Keratinocyte (primary cell): ENCODE data around the gene WNT7A. TPM values are rescaled to one million over a fixed set of nuclear protein-coding genes. Genes with fewer than 3 reads are reported as not detected.

Source experiments
- DNase-seq: peaks from one replicate; pipeline ENCODE4 v3.0.0-alpha.2; 2011; ENCODE audit warnings: low read depth, missing footprints, low spot score
- FAIRE-seq: peaks from 2 replicates; lab custom pipeline; 2011; peaks lifted over from hg19 to GRCh38; lab: Jason Lieb, UNC
- H2AFZ ChIP-seq: 2 replicates; pipeline ENCODE4 v1.6.0; 2012; ENCODE audit warnings: low read length, control low read depth, inconsistent platforms; ENCODE audit not compliant: control insufficient read depth
- H3K27ac ChIP-seq: 2 replicates; pipeline ENCODE4 v1.5.1; 2011; ENCODE audit warnings: low read length; ENCODE audit not compliant: control insufficient read depth, insufficient read depth
- H3K27me3 ChIP-seq: 3 replicates; pipeline ENCODE4 v1.6.0; 2011; ENCODE audit warnings: low read length; ENCODE audit not compliant: control insufficient read depth, insufficient read depth; ENCODE audit errors: extremely low read depth
- H3K36me3 ChIP-seq, 2 experiments: 2 replicates in 1 of 2; 3 replicates in 1 of 2; pipeline ENCODE4 v1.5.1; 2011; ENCODE audit warnings: low read length in 2 of 2, mild to moderate bottlenecking in 1 of 2; ENCODE audit not compliant: control insufficient read depth in 2 of 2, insufficient read depth in 2 of 2; ENCODE audit errors: extremely low read depth in 1 of 2
- H3K4me1 ChIP-seq: 3 replicates; pipeline ENCODE4 v1.5.1; 2011; ENCODE audit warnings: low read length; ENCODE audit not compliant: control insufficient read depth, insufficient read depth; ENCODE audit errors: extremely low read depth
- H3K4me2 ChIP-seq: 3 replicates; pipeline ENCODE4 v1.6.0; 2011; ENCODE audit warnings: low read depth, low read length; ENCODE audit not compliant: control insufficient read depth, insufficient read depth; ENCODE audit errors: extremely low read depth
- H3K4me3 ChIP-seq, 3 experiments: fragments of 200-600 bp in 1 of 3; sonication (generic) in 1 of 3; 2 replicates in 2 of 3; 3 replicates in 1 of 3; pipeline ENCODE4 v1.5.1; 2011 to 2016; ENCODE audit warnings: low read length in 3 of 3, mild to moderate bottlenecking in 3 of 3, control low read depth in 2 of 3, inconsistent platforms in 1 of 3, low read depth in 1 of 3, mixed read lengths in 1 of 3, mixed run types in 1 of 3, moderate library complexity in 1 of 3; ENCODE audit not compliant: control insufficient read depth in 2 of 3, insufficient read depth in 2 of 3; ENCODE audit errors: extremely low read depth in 1 of 3
- H3K79me2 ChIP-seq: 2 replicates; pipeline ENCODE4 v1.6.0; 2012; ENCODE audit warnings: low read length; ENCODE audit not compliant: control insufficient read depth, insufficient read depth
- H3K9ac ChIP-seq: 3 replicates; pipeline ENCODE4 v1.6.0; 2011; ENCODE audit warnings: low read length; ENCODE audit not compliant: control insufficient read depth, insufficient read depth; ENCODE audit errors: extremely low read depth
- H3K9me1 ChIP-seq: 3 replicates; pipeline ENCODE4 v1.6.0; 2011; ENCODE audit warnings: low read length; ENCODE audit not compliant: control insufficient read depth, insufficient read depth; ENCODE audit errors: extremely low read depth
- H3K9me3 ChIP-seq: 2 replicates; pipeline ENCODE4 v1.5.1; 2012; ENCODE audit warnings: low read depth, low read length; ENCODE audit not compliant: control insufficient read depth
- H4K20me1 ChIP-seq: 3 replicates; pipeline ENCODE4 v1.6.0; 2011; ENCODE audit warnings: low read length; ENCODE audit not compliant: control insufficient read depth, insufficient read depth; ENCODE audit errors: extremely low read depth
- CTCF ChIP-seq, 3 experiments: IDR thresholded peaks in 1 of 3; conservative IDR thresholded peaks in 1 of 3; optimal IDR thresholded peaks in 1 of 3; 2 replicates in 2 of 3; 3 replicates in 1 of 3; pipeline versions ENCODE3 to v1.5.1; 2011; ENCODE audit warnings: low read length in 3 of 3, mild to moderate bottlenecking in 3 of 3, moderate library complexity in 2 of 3, control low read depth in 1 of 3, inconsistent platforms in 1 of 3; ENCODE audit not compliant: insufficient read depth in 2 of 3; ENCODE audit errors: extremely low read depth in 1 of 3
- EZH2 ChIP-seq: IDR thresholded peaks from one replicate; pipeline ENCODE4 v1.6.1; 2012; ENCODE audit warnings: inconsistent platforms, mild to moderate bottlenecking, low read length, moderate library complexity
- dilution Hi-C: fragments of 300-500 bp; cut with MboI; formaldehyde crosslinking; loops from one replicate; pipeline ENCODE4 v1.7.0; 2020; ENCODE audit warnings: low sequenced_read_pairs; ENCODE audit not compliant: extremely low pct_ligation_motif_present
- polyA plus RNA-seq, 5 experiments: library from polyadenylated mRNA; depleted of rRNA in 3 of 5; stranded (reverse) in 3 of 5; stranded (forward) in 1 of 5; unstranded in 1 of 5; fragments of >200 nt; gene quantifications; 1 replicate in 1 of 5; 2 replicates in 3 of 5; 3 replicates in 1 of 5; pipeline versions ENCODE4 v1.2.1 to v1.2.3, GENCODE V29; 2011 to 2012; ENCODE audit warnings: missing spikeins in 2 of 5, low read depth in 1 of 5, low replicate concordance in 1 of 5

Gene WNT7A
- polyA plus RNA-seq, 1 donor (not counting 4 experiments of a cell fraction or from before 2014, with no cell fraction given), result 20.3 TPM

GRCh38 chr3:13883681-13884080 is 3.8 kb upstream of the WNT7A start:
- no peak for DNase-seq
- no peak for FAIRE-seq
- H3K36me3 ChIP-seq, result no peaks in the 10 kb centered on the region
- H4K20me1 ChIP-seq, result no peaks in the 10 kb centered on the region
- H3K9ac ChIP-seq, result no peak overlapping the region
- dilution Hi-C loops, result no loop called here
- H3K9me3 ChIP-seq, result no peaks in the 10 kb centered on the region
- H3K27ac ChIP-seq, result no peak overlapping the region
- no peak overlapping the region for H3K4me3 ChIP-seq
- TF ChIP-seq EZH2 (no peak), CTCF (optimal IDR thresholded peaks at IDR 0.05 in 1 of 3, IDR thresholded peaks at IDR 0.05 in 1 of 3, conservative IDR thresholded peaks at IDR 0.05 in 1 of 3; ENCODE audit: extremely low read depth in 1 of 3, insufficient read depth in 2 of 3, low read length in 3 of 3) (no peak)
- no peak overlapping the region for H2AFZ ChIP-seq
- no peak overlapping the region for H3K4me2 ChIP-seq
- no peaks in the 10 kb centered on the region for H3K9me1 ChIP-seq
- H3K4me1 ChIP-seq, result no peaks in the 10 kb centered on the region
- H3K79me2 ChIP-seq, result peaks cover 12% of the 10 kb centered on the region
- peaks cover 4% of the 10 kb centered on the region for H3K27me3 ChIP-seq

GRCh38 chr3:13882876-13883275 is 3.0 kb upstream of the WNT7A start:
- peaks cover 4% of the 10 kb centered on the region for H3K27me3 ChIP-seq
- no peak for DNase-seq
- no peak overlapping the region for H3K4me2 ChIP-seq
- dilution Hi-C loops, result no loop called here
- TF ChIP-seq CTCF (optimal IDR thresholded peaks at IDR 0.05 in 1 of 3, IDR thresholded peaks at IDR 0.05 in 1 of 3, conservative IDR thresholded peaks at IDR 0.05 in 1 of 3; ENCODE audit: extremely low read depth in 1 of 3, insufficient read depth in 2 of 3, low read length in 3 of 3), result no peak
- no peak for TF ChIP-seq EZH2
- H3K4me1 ChIP-seq, result peaks cover under 1% of the 10 kb centered on the region
- H3K9ac ChIP-seq, result no peak overlapping the region
- no peak overlapping the region for H3K4me3 ChIP-seq
- H4K20me1 ChIP-seq, result no peaks in the 10 kb centered on the region
- H2AFZ ChIP-seq, result no peak overlapping the region
- FAIRE-seq, result no peak
- no peak overlapping the region for H3K27ac ChIP-seq
- no peaks in the 10 kb centered on the region for H3K9me1 ChIP-seq
- no peaks in the 10 kb centered on the region for H3K36me3 ChIP-seq
- H3K9me3 ChIP-seq, result no peaks in the 10 kb centered on the region
- peaks cover 19% of the 10 kb centered on the region for H3K79me2 ChIP-seq
